Measurements from ENCODE around the gene CCDC12. TPM values are rescaled to one million over a fixed set of nuclear protein-coding genes. Genes with fewer than 3 reads are reported as not detected.

Gene CCDC12
- total RNA-seq, 1 experiment from 2014 or later: 46.5 TPM

- no peaks in the 10 kb centered on the region for H3K9me3 ChIP-seq (ENCODE audit: control insufficient read depth in 1 of 2, insufficient read depth in 1 of 2, low read depth in 1 of 2, low read length in 2 of 2)
- no peaks in the 10 kb centered on the region for H3K36me3 ChIP-seq (ENCODE audit: control insufficient read depth in 1 of 2, insufficient read depth in 2 of 2, low read length in 2 of 2)
- H3K9me2 ChIP-seq (ENCODE audit: insufficient read depth): no peaks in the 10 kb centered on the region
- H3K4me2 ChIP-seq (ENCODE audit: low read length): peak overlapping the region; percentile 57
- H3K4me1 ChIP-seq (ENCODE audit: control insufficient read depth in 1 of 2, insufficient read depth in 2 of 2, low read length in 2 of 2): peaks cover 9 to 13% of the 10 kb centered on the region in 2 experiments
- H4K20me1 ChIP-seq (ENCODE audit: insufficient read depth): no peaks in the 10 kb centered on the region
- BruUV-seq (replicated peaks): no TSS peak
- H3K9ac ChIP-seq (ENCODE audit: low read length): peak overlapping the region; percentile 22
- H3K27ac ChIP-seq (ENCODE audit: low read depth, low read length): no peak overlapping the region
- no peaks in the 10 kb centered on the region for H3K79me2 ChIP-seq (ENCODE audit: insufficient read depth, low read length)
- CTCF ChIA-PET: no interaction called here
- ATAC-seq: peak; percentile 85
- no peak for DNase-seq (ENCODE audit: low read depth, low spot score)
- TF ChIP-seq, protein P1, sequence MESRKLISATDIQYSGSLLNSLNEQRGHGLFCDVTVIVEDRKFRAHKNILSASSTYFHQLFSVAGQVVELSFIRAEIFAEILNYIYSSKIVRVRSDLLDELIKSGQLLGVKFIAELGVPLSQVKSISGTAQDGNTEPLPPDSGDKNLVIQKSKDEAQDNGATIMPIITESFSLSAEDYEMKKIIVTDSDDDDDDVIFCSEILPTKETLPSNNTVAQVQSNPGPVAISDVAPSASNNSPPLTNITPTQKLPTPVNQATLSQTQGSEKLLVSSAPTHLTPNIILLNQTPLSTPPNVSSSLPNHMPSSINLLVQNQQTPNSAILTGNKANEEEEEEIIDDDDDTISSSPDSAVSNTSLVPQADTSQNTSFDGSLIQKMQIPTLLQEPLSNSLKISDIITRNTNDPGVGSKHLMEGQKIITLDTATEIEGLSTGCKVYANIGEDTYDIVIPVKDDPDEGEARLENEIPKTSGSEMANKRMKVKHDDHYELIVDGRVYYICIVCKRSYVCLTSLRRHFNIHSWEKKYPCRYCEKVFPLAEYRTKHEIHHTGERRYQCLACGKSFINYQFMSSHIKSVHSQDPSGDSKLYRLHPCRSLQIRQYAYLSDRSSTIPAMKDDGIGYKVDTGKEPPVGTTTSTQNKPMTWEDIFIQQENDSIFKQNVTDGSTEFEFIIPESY (IDR thresholded peaks at IDR 0.05; ENCODE audit: extremely low read depth, insufficient replicate concordance, low read length): no peak
- no peak for TF ChIP-seq EZH2 (IDR thresholded peaks at IDR 0.05)
- TF ChIP-seq FOSL1 (IDR thresholded peaks at IDR 0.05; ENCODE audit: low read depth): no peak
- TF ChIP-seq ZFX (IDR thresholded peaks at IDR 0.05): no peak
- no peak for TF ChIP-seq ELF1 (IDR thresholded peaks at IDR 0.05; ENCODE audit: borderline replicate concordance, low read depth)
- TF ChIP-seq EGR1 (IDR thresholded peaks at IDR 0.05; ENCODE audit: low read depth): no peak
- TF ChIP-seq ZNF274 (IDR thresholded peaks at IDR 0.05; ENCODE audit: low read depth, low read length): no peak
- TF ChIP-seq SIN3A (IDR thresholded peaks at IDR 0.05; ENCODE audit: low read depth): no peak
- TF ChIP-seq RAD21 (IDR thresholded peaks at IDR 0.05; ENCODE audit: low read depth): no peak
- TF ChIP-seq SP1 (IDR thresholded peaks at IDR 0.05; ENCODE audit: low read depth): no peak
- TF ChIP-seq POLR2A (IDR thresholded peaks at IDR 0.05; ENCODE audit: borderline replicate concordance, extremely low read depth, insufficient read depth, insufficient read length): no peak
- TF ChIP-seq YY1 (IDR thresholded peaks at IDR 0.05; ENCODE audit: extremely low read depth, insufficient replicate concordance, low read depth, low read length): no peak
- TF ChIP-seq CTCF (IDR thresholded peaks at IDR 0.05 in 2 of 3, conservative IDR thresholded peaks at IDR 0.05 in 1 of 3; ENCODE audit: borderline replicate concordance in 1 of 3, insufficient read depth in 1 of 3, low read depth in 2 of 3, low read length in 2 of 3): no peak
- no peak for TF ChIP-seq TCF7L2 (IDR thresholded peaks at IDR 0.05; ENCODE audit: borderline replicate concordance, extremely low read depth, insufficient read depth, insufficient read length)
- no peak for TF ChIP-seq ATF3 (IDR thresholded peaks at IDR 0.05)
- TF ChIP-seq CEBPB (IDR thresholded peaks at IDR 0.05; ENCODE audit: low read depth): no peak
- TF ChIP-seq, protein P2, sequence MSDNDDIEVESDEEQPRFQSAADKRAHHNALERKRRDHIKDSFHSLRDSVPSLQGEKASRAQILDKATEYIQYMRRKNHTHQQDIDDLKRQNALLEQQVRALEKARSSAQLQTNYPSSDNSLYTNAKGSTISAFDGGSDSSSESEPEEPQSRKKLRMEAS (IDR thresholded peaks at IDR 0.05): no peak
- TF ChIP-seq JUND (IDR thresholded peaks at IDR 0.05): no peak
- intact Hi-C loops (cut with micrococcal nuclease): no loop called here
- H2AFZ ChIP-seq (ENCODE audit: low read depth, low read length, poor library complexity, severe bottlenecking): peak overlapping the region; percentile 91
- POLR2A ChIA-PET: no interaction called here
- H3K4me3 ChIP-seq (replicated peaks in 1 of 2; ENCODE audit: low read depth in 1 of 2, low read length in 2 of 2): no peak overlapping the region
- RAD21 ChIA-PET (ENCODE audit: low non-redundant PET in 1 of 2, low total read pairs in 2 of 2, uncharacterized antibody in 2 of 2, unreplicated experiment in 2 of 2): no interaction called here
- no peaks in the 10 kb centered on the region for H3K27me3 ChIP-seq (ENCODE audit: insufficient read depth, low read length)
Measured at GRCh38 chr3:46878781-46879436, 97.6 kb downstream of the CCDC12 start.
